Spleen (tissue), 11 donors: ENCODE measurements around the gene KCND2. TPM values are rescaled to one million over a fixed set of nuclear protein-coding genes. Genes with fewer than 3 reads are reported as not detected.
"Not testable (repeated sequence)": the region's sequence is repeated elsewhere in the genome, so short reads cannot be mapped to it uniquely, and the experiment has no call there.

Experiments
- DNase-seq: peaks from one replicate; pipeline ENCODE4 v3.0.0-alpha.2; 2020
- H3K27ac ChIP-seq, 8 donors: fragments of 200-600 bp; sonication (generic) in 7 of 8; 1 replicate in 4 of 8; 2 replicates in 4 of 8; pipeline versions ENCODE4 v1.5.0 to v1.8.0; 2016 to 2021; ENCODE audit warnings: inconsistent platforms in 4 of 8, mild to moderate bottlenecking in 4 of 8, moderate library complexity in 1 of 8
- H3K27me3 ChIP-seq, 7 donors: fragments of 200-600 bp; sonication (generic) in 6 of 7; replicated peaks in 1 of 7; 1 replicate in 4 of 7; 2 replicates in 3 of 7; pipeline versions ENCODE4 v1.5.0 to v1.8.0; 2016 to 2021; ENCODE audit warnings: inconsistent platforms in 3 of 7, mild to moderate bottlenecking in 1 of 7
- H3K36me3 ChIP-seq, 6 donors: fragments of 200-600 bp; sonication (generic) in 5 of 6; 1 replicate in 4 of 6; 2 replicates in 2 of 6; pipeline versions ENCODE4 v1.5.0 to v1.8.0; 2016 to 2021; ENCODE audit warnings: inconsistent platforms in 2 of 6
- H3K4me1 ChIP-seq, 6 donors: fragments of 200-600 bp; sonication (generic) in 5 of 6; 1 replicate in 3 of 6; 2 replicates in 3 of 6; pipeline versions ENCODE4 v1.5.0 to v1.8.0; 2016 to 2021; ENCODE audit warnings: inconsistent platforms in 3 of 6
- H3K4me3 ChIP-seq, 8 donors: fragments of 200-600 bp; sonication (generic) in 7 of 8; 1 replicate in 4 of 8; 2 replicates in 4 of 8; pipeline versions ENCODE4 v1.5.0 to v1.8.0; 2016 to 2021; ENCODE audit warnings: inconsistent platforms in 4 of 8, mild to moderate bottlenecking in 4 of 8, moderate library complexity in 2 of 8
- H3K9me3 ChIP-seq, 8 donors: fragments of 200-600 bp; sonication (generic) in 7 of 8; 1 replicate in 4 of 8; 2 replicates in 4 of 8; pipeline versions ENCODE4 v1.5.0 to v1.8.0; 2016 to 2021; ENCODE audit warnings: inconsistent platforms in 4 of 8
- CTCF ChIP-seq, 11 experiments: fragments of 200-600 bp in 7 of 11; fragments of 450-650 bp in 4 of 11; sonication (generic) in 4 of 11; IDR thresholded peaks in 8 of 11; conservative IDR thresholded peaks in 3 of 11; 1 replicate in 7 of 11; 2 replicates in 4 of 11; pipeline versions ENCODE4 v1.4.0 to v1.8.0; 2016 to 2021; ENCODE audit warnings: antibody characterized with exemption in 11 of 11, inconsistent platforms in 4 of 11, mild to moderate bottlenecking in 1 of 11
- POLR2A ChIP-seq, 3 donors: fragments of 450-650 bp; IDR thresholded peaks; one replicate each; pipeline ENCODE4 v1.5.1; 2017; ENCODE audit warnings: antibody characterized with exemption in 3 of 3, mild to moderate bottlenecking in 1 of 3
- POLR2AphosphoS5 ChIP-seq, 3 donors: sonication (generic); formaldehyde crosslinking; IDR thresholded peaks; one replicate each; pipeline ENCODE4 v1.5.1; 2017; ENCODE audit warnings: antibody characterized with exemption in 3 of 3
- WGBS, 5 donors: extraction: QIAGEN DNeasy Blood & Tissue Kit in 3 of 5; methylation state at CpG; one replicate each; pipeline versions ENCODE4 v1.1.5 to v1.1.7; 2013 to 2018; 5-methylcytosine and 5-hydroxymethylcytosine counted together
- intact Hi-C: fragments of 100-400 bp; cut with DNase I; formaldehyde crosslinking; loops from one replicate; pipeline ENCODE4 v1.15.0; 2023; ENCODE audit warnings: low total_unique reads
- polyA plus RNA-seq, 3 donors: library from polyadenylated mRNA; stranded (reverse); fragments of 200-250 nt; gene quantifications; one replicate each; pipeline ENCODE4 v1.2.1, GENCODE V29; 2013
- total RNA-seq, 7 donors: library from RNA; depleted of rRNA in 3 of 7; stranded (reverse); fragments of >200 nt in 3 of 7; fragmentation: NEBNext Ultra II Directional in 4 of 7; extraction: Animal tissue kit (Norgen Biotek cat#: 25700) in 4 of 7; gene quantifications; one replicate each; pipeline versions ENCODE4 v1.1.0 to v1.2.1, GENCODE V29; 2016 to 2021
- donor health status: healthy with polysubstance abuse.
- donor health status: DM: no; HTN: no; CAD: no; lungs with moderate emphysema.
- donor health status: DM: no; HTN: no; CAD: no.
- donor health status: Bipolar disorder and iron deficiency.
- donor health status: healthy.
- donor health status: DM: no; HTN: no; CAD: no.
- donor health status: DM: yes; HTN: yes; CAD: no.

The KCND2 gene
- total and polyA plus RNA-seq, 10 donors, result 0.02 to 0.80 (median 0.26) TPM; not detected in 1

- intact Hi-C loops, result no loop called here
- H3K4me3 ChIP-seq, result no peak overlapping the region
- H3K27me3 ChIP-seq, result no peaks in the 10 kb centered on the region
- TF ChIP-seq CTCF (IDR thresholded peaks at IDR 0.05 in 8 of 11, conservative IDR thresholded peaks at IDR 0.05 in 3 of 11) (no peak), POLR2A (IDR thresholded peaks at IDR 0.05) (no peak), POLR2AphosphoS5 (IDR thresholded peaks at IDR 0.05) (no peak)
- no peaks in the 10 kb centered on the region for H3K36me3 ChIP-seq
- no peak overlapping the region for H3K27ac ChIP-seq
- no peak for DNase-seq
- H3K9me3 ChIP-seq, result peaks cover 0 to 14% (median 2%) of the 10 kb centered on the region in 8 donors
- no peaks in the 10 kb centered on the region for H3K4me1 ChIP-seq
- 65 to 73% (median 69%) methylated on average over 1 of the region's 1 CpG for WGBS, 5 donors
These were observed 39.6 kb upstream of the KCND2 start for GRCh38 chr7:120233338-120233737.

GRCh38 chr7:120240350-120240749 lies 32.6 kb upstream of the KCND2 start:
- H3K4me3 ChIP-seq, DNase-seq, H3K36me3 ChIP-seq, intact Hi-C loops, H3K27me3 ChIP-seq, H3K27ac ChIP-seq, H3K9me3 ChIP-seq, H3K4me1 ChIP-seq: not testable (repeated sequence)
- 72 to 93% (median 84%) methylated on average over 5 to 8 of the region's 8 CpGs for WGBS, 5 donors

- intact Hi-C loops, result no loop called here
- Histone ChIP-seq H3K4me1 (no peaks in the 10 kb centered on the region), H3K4me3 (no peak overlapping the region), H3K27ac (no peak overlapping the region), H3K36me3 (no peaks in the 10 kb centered on the region), H3K27me3 (no peaks in the 10 kb centered on the region), H3K9me3 (peaks cover 0 to 15% (median 0%) of the 10 kb centered on the region in 8 donors)
- TF ChIP-seq POLR2A (IDR thresholded peaks at IDR 0.05) (no peak), CTCF (IDR thresholded peaks at IDR 0.05 in 8 of 11, conservative IDR thresholded peaks at IDR 0.05 in 3 of 11) (no peak), POLR2AphosphoS5 (IDR thresholded peaks at IDR 0.05) (no peak)
- no peak for DNase-seq
- 70 to 93% (median 85%) methylated on average over 1 of the region's 1 CpG for WGBS, 5 donors
These were observed 31.0 kb upstream of the KCND2 start for GRCh38 chr7:120241973-120242372.

GRCh38 chr7:120254845-120255244 lies 18.1 kb upstream of the KCND2 start:
- Histone ChIP-seq H3K36me3 (no peaks in the 10 kb centered on the region), H3K27me3 (no peaks in the 10 kb centered on the region), H3K9me3 (peaks cover 0 to 32% (median 23%) of the 10 kb centered on the region in 8 donors), H3K27ac (no peak overlapping the region), H3K4me3 (no peak overlapping the region), H3K4me1 (no peaks in the 10 kb centered on the region)
- no peak for TF ChIP-seq CTCF (IDR thresholded peaks at IDR 0.05 in 8 of 11, conservative IDR thresholded peaks at IDR 0.05 in 3 of 11)
- TF ChIP-seq POLR2A (IDR thresholded peaks at IDR 0.05), result no peak
- no peak for TF ChIP-seq POLR2AphosphoS5 (IDR thresholded peaks at IDR 0.05)
- DNase-seq, result no peak
- intact Hi-C loops, result no loop called here
- WGBS, 5 donors, result 67 to 86% (median 79%) methylated on average over 1 of the region's 1 CpG
